ENCODE data around the gene MRPL19. TPM values are rescaled to one million over a fixed set of nuclear protein-coding genes. Genes with fewer than 3 reads are reported as not detected.

The MRPL19 gene
- total RNA-seq, 1 donor from 2014 or later: 46.5 TPM

- intact Hi-C loops (cut with micrococcal nuclease): no loop called here
These were observed 32.4 kb upstream of the MRPL19 start for GRCh38 chr2:75614162-75614651.

GRCh38 chr2:75616406-75616805 is 30.2 kb upstream of the MRPL19 start:
- intact Hi-C loops (cut with micrococcal nuclease): no loop called here

GRCh38 chr2:75616933-75617332 is 29.6 kb upstream of the MRPL19 start:
- intact Hi-C loops (cut with micrococcal nuclease): no loop called here

DNA sequence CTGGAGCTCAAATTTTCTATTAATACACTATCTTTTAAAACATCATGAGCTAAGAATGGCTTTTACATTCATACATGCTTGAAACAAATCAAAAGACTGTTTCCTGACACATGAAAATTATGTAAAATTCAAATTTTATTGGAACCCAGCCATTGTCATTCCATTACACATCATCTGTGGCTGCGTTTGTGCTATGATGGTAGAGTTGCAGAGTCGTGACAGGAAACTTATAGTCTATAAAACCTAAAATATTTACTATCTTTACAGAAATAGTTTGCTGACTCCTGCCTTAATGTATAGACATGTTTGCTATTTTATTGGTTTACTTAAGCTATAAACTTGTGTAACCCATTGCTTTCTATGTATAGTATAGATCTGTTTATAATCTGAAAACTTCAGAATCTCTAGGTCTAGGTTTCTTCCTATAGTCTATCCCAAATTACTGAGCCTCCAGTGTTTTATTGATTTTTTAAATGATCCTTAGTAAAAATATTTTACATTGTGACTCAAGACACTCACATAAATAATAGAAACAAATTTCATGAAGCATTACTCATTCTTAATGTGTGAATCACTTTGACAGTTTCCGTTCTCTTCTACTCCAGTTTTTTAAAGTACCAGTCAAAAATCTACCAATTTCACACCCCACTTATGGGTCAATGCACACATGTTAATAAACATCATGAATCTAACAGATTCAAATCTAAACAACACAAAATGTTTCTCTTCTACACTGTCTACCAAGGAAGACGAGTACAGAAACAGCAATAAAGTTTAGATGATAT is 26.4 kb upstream of the MRPL19 start:
- intact Hi-C loops (cut with micrococcal nuclease): no loop called here

GRCh38 chr2:75621228-75621627 is 25.4 kb upstream of the MRPL19 start:
- intact Hi-C loops (cut with micrococcal nuclease): no loop called here

DNA sequence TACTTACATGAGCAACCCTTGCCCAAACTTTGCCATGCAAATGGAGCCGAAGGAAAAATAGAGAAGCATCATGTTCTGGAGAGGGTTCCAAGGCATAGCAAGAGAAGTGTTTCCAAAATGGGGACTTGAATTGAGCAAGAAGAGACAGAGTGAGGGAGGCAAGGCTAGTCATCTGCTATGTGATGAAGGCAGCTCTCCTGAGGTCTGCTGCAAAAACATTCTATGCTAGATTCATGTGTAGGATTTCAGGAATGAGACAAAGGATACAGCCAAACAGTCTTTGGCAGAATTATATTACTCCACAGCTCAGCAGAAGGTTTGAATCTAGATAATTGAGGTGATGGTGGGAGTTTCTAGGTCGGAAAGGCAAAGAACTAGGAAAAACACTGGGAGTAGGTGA is 24.1 kb upstream of the MRPL19 start:
- intact Hi-C loops (cut with micrococcal nuclease): no loop called here

DNA sequence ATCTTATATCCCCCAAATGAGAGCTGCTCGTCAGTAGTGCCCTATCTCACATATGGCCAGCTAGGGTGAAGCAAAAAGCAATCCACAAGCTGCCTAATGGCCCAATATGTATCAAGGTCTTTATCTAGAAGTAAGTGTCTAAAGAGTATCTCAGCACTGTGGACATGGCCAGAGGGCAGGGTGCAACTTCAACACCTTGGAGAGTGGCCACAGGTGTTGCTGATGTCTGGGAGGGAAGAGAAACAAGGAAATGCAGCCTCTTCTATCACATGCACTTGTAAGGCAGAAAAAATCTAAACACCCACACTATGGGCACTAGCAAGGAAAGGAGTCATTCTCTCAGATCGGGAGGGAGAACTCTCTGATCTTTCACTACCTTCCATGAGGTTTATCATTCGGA is 23.7 kb upstream of the MRPL19 start:
- intact Hi-C loops (cut with micrococcal nuclease): no loop called here

- intact Hi-C loops (cut with micrococcal nuclease): loop anchor here (1.0 to 5.0 kb wide), 3 partner anchors 164 to 938 kb away; no protein-coding TSS in a partner anchor
These were observed 18.6 kb upstream of the MRPL19 start for GRCh38 chr2:75627902-75628504.

DNA sequence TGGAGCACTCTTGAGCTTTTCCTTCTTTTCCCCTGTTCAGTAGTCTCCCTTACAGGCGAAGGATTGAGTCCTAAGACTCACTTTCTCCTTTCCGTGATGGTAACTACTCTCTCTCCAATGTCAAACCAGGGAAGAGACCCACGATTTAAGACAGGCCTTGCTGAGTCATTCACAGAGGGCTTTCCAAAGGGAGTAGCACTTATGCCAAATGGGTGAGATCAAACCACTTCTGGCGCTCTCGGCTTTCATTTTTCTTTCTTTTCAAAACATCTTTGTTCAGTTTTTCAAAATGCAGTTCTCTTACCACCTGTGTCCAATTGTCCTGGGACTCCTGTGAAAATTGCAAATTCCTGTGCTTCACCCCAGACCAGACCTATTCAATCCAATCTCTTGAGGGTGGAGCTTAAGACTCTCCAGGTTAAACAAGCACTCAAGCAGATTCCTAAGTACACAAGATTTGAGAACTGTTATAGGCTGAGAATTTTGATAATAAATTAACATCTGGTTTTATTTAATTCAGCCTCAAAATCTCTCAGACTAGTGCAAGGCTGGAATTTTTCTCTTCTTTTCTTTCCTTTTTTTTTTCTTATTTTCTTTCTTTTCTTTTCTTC is 14.4 kb upstream of the MRPL19 start:
- intact Hi-C loops (cut with micrococcal nuclease): no loop called here

- intact Hi-C loops (cut with micrococcal nuclease): no loop called here
These were observed 13.8 kb upstream of the MRPL19 start for GRCh38 chr2:75632813-75633212.

GRCh38 chr2:75633620-75634019 is 13.0 kb upstream of the MRPL19 start:
- intact Hi-C loops (cut with micrococcal nuclease): no loop called here

GRCh38 chr2:75634945-75635344 is 11.6 kb upstream of the MRPL19 start:
- intact Hi-C loops (cut with micrococcal nuclease): no loop called here

GRCh38 chr2:75637568-75637967 is 9.0 kb upstream of the MRPL19 start:
- intact Hi-C loops (cut with micrococcal nuclease): no loop called here

- intact Hi-C loops (cut with micrococcal nuclease): loop anchor here (1.0 to 10.0 kb wide), 4 partner anchors 37 to 1906 kb away; partner anchors contain the start of gene TPRKB
These were observed 5.9 kb upstream of the MRPL19 start for GRCh38 chr2:75640621-75641121.

- intact Hi-C loops (cut with micrococcal nuclease): loop anchor here (2.0 to 10.0 kb wide), 3 partner anchors 427 to 1907 kb away; partner anchors contain the start of gene TPRKB
These were observed 5.0 kb upstream of the MRPL19 start for GRCh38 chr2:75641587-75641986.

DNA sequence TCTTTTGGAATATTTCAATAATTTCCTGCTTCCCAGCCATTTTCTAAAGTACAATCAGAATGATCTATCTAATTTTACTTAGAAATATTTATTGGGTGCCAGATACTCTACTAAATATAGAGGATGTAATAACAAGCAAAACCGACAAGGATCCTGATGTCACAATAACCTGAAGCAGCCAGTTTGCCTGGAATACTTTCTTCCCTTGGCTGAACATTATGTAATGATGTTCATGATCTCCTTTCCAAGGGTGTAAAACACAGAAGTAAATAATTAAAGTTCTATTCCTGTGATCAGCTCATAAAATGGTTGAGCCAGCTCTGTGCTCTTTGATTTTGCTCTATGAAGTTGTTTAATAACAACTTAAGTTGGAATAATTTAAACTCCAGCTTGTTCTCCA is 2.6 kb upstream of the MRPL19 start:
- intact Hi-C loops (cut with micrococcal nuclease): loop anchor here (10.0 kb wide), 2 partner anchors 799 to 1909 kb away; partner anchors contain the start of gene TPRKB

DNA sequence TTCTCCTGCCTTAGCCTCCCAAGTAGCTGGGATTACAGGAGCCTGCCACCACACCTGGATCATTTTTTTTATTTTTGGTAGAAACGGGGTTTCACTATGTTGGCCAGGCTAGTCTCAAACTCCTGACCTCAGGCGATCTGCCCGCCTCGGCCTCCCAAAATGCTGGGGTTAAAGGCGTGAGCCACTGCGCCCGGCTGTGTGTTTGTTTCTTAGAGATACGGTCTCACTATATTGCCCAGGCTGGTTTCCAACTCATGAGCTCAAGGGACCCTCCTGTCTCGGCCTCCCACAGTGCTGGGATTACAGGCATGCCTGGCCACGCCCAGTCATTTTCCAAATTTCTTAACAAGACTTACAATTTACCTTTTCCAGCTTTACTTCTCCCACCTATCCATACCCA is 940 bp upstream of the MRPL19 start:
- intact Hi-C loops (cut with micrococcal nuclease): loop anchor here (1.0 to 10.0 kb wide), 6 partner anchors 32 to 1911 kb away; partner anchors contain the start of genes GCFC2, POLE4 and TPRKB

DNA sequence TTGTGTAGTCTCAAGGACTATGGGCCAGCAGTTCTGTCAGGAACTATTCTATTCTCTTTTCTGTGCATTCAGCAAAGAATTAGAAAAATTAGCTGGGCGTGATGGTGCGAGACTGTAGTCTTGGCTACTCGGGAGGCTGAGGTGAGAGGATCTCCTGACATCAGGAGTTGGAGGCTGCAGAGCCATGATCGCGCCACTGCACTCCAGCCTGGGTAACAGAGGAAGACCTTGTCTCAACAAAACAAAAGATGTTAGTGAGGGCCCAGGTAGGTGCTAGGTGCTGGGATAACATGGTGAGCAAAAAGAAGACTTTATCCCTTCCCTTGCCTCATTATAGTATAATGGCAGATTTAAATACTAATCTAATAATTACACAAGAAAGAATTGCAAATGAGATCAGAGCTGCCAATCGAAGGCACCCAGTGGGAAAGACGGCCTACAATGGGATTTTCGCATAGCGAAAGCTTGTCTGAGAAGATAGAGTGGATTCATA is 447 bp upstream of the MRPL19 start:
- intact Hi-C loops (cut with micrococcal nuclease): loop anchor here (1.0 to 10.0 kb wide), 6 partner anchors 31 to 1911 kb away; partner anchors contain the start of genes GCFC2, POLE4 and TPRKB

DNA sequence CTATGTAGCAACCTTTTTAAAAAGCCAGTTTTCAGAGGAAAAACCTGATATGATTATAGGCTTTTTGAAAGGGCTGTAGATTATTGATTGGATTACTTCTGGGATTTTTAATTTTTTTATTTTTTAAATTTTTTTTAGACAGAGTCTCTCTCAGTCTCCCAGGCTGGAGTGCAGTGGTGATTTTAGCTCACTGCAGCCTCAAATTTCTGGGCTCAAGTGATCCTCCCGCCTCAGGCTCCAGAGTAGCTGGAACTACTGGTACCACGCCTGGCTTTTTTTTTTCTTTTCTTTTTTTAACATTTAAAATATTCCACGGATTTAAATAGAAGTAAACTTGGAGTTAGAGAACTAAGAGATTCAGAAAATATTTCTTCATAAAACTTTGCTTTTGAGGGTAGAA is 1.2 kb downstream of the MRPL19 start:
- intact Hi-C loops (cut with micrococcal nuclease): loop anchor here (1.0 to 10.0 kb wide), 4 partner anchors 38 to 1913 kb away; partner anchors contain the start of gene TPRKB

GRCh38 chr2:75654012-75654411 is 7.4 kb downstream of the MRPL19 start:
- intact Hi-C loops (cut with micrococcal nuclease): no loop called here

GRCh38 chr2:75655861-75656260 is 9.3 kb downstream of the MRPL19 start:
- intact Hi-C loops (cut with micrococcal nuclease): no loop called here

All from T-helper 1 cell treated with Interleukin-12 subunit alpha and Interleukin-12 subunit beta and Interleukin-4 antibody, amounts not matched to agents 30 ng/mL and 1 ng/mL, for 36 hours (primary cell).